Calu3 (cell line): ENCODE data around the gene RBFOX2. TPM values are rescaled to one million over a fixed set of nuclear protein-coding genes. Genes with fewer than 3 reads are reported as not detected.
"Not testable (repeated sequence)": the region's sequence is repeated elsewhere in the genome, so short reads cannot be mapped to it uniquely, and the experiment has no call there.

Experiments used
- BruUV-seq: library from RNA; stranded (reverse); fragments of 400-500 nt; replicated peaks from 2 replicates; lab custom pipeline; 2021; lab: Mats Ljungman, UMichigan
- CTCF ChIA-PET: fragments of 300-600 bp; sonication (Branson Sonifier 250); formaldehyde crosslinking; loops from one replicate; lab custom pipeline; 2022; ENCODE audit warnings: antibody characterized with exemption; lab: Charles Lee
- DNase-seq: peaks from one replicate; pipeline ENCODE4 v3.0.0; 2022
- H3K27ac Mint-ChIP-seq: one replicate; pipeline ENCODE4 v1.8.0; 2022; ENCODE audit warnings: mixed read lengths; ENCODE audit not compliant: unreplicated experiment
- H3K27me3 Mint-ChIP-seq: one replicate; pipeline ENCODE4 v1.8.0; 2022; ENCODE audit warnings: mixed read lengths; ENCODE audit not compliant: unreplicated experiment
- H3K36me3 Mint-ChIP-seq: one replicate; pipeline ENCODE4 v1.8.0; 2022; ENCODE audit warnings: mild to moderate bottlenecking, moderate library complexity, mixed read lengths; ENCODE audit not compliant: insufficient read depth, unreplicated experiment
- H3K4me1 Mint-ChIP-seq: one replicate; pipeline ENCODE4 v1.8.0; 2022; ENCODE audit warnings: mild to moderate bottlenecking, low read depth, mixed read lengths; ENCODE audit not compliant: unreplicated experiment
- H3K4me3 Mint-ChIP-seq: one replicate; pipeline ENCODE4 v1.8.0; 2022; ENCODE audit warnings: mild to moderate bottlenecking, low read depth, moderate library complexity, mixed read lengths; ENCODE audit not compliant: unreplicated experiment
- H3K9me3 Mint-ChIP-seq: one replicate; pipeline ENCODE4 v1.8.0; 2022; ENCODE audit warnings: low read depth, mixed read lengths; ENCODE audit not compliant: unreplicated experiment
- intact Hi-C: fragments of 100-400 bp; cut with micrococcal nuclease; formaldehyde crosslinking; loops from one replicate; pipeline ENCODE4 v1.10.0; 2022; ENCODE audit not compliant: unreplicated experiment
- total RNA-seq: library from RNA; stranded (reverse); gene quantifications from 2 replicates; pipeline ENCODE4 v1.2.3, GENCODE V29; 2022
- TF ChIP-seq, protein P1 (sequence below): fragments of 200-600 bp; IDR thresholded peaks from one replicate; pipeline ENCODE4 v1.8.0; 2022; ENCODE audit warnings: antibody characterized with exemption; ENCODE audit not compliant: unreplicated experiment

Gene RBFOX2
- total RNA-seq, 1 experiment from 2014 or later = 63.1 TPM

DNA sequence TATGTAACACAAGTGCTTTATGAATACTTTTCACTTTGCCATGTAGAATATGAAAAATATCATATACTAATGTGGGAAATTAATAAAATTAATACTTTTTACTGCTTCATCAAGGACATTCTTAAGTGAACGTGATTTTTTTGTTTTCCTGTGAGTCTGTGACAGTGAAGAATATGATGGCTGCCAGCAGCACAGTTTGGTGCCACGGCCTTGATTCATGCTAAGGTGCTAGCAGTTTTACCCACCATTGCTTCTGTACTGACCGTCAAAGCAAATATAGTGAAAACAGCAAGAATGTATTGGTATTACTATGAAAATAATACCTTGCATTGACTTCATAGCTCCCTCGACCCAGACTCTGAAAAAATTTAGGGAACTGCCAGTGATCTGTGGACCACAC is 231.2 kb downstream of the RBFOX2 start:
- intact Hi-C loops = no loop called here
- H3K4me3 Mint-ChIP-seq = no peak overlapping the region
- TF ChIP-seq, protein P1, sequence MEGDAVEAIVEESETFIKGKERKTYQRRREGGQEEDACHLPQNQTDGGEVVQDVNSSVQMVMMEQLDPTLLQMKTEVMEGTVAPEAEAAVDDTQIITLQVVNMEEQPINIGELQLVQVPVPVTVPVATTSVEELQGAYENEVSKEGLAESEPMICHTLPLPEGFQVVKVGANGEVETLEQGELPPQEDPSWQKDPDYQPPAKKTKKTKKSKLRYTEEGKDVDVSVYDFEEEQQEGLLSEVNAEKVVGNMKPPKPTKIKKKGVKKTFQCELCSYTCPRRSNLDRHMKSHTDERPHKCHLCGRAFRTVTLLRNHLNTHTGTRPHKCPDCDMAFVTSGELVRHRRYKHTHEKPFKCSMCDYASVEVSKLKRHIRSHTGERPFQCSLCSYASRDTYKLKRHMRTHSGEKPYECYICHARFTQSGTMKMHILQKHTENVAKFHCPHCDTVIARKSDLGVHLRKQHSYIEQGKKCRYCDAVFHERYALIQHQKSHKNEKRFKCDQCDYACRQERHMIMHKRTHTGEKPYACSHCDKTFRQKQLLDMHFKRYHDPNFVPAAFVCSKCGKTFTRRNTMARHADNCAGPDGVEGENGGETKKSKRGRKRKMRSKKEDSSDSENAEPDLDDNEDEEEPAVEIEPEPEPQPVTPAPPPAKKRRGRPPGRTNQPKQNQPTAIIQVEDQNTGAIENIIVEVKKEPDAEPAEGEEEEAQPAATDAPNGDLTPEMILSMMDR = no peak
- H3K4me1 Mint-ChIP-seq = peaks cover 18% of the 10 kb centered on the region
- no TSS peak for BruUV-seq
- H3K9me3 Mint-ChIP-seq = no peaks in the 10 kb centered on the region
- H3K27me3 Mint-ChIP-seq = no peaks in the 10 kb centered on the region
- H3K36me3 Mint-ChIP-seq = no peaks in the 10 kb centered on the region
- no peak for DNase-seq
- CTCF ChIA-PET = no interaction called here
- H3K27ac Mint-ChIP-seq = no peak overlapping the region

DNA sequence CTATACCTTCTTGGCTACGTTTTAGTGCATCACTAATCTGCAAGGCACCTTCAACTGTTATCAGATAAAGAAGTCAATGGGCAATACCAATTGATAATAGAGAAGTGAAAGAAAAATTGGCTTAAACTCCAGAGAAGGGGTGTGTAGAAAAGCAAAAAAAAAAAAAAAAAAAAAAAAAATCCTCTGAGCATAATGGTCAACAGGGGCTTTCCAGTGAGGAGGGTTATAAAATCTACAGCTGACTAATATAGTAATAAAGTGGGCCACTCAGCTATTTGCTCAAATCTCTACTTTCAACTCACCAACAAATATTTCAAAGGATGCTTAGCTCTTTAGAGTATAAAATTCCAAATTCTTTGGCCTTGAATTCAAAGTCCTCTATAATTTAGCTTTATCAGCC is 233.1 kb downstream of the RBFOX2 start:
- CTCF ChIA-PET = no interaction called here
- intact Hi-C loops = no loop called here
- no peak for DNase-seq
- H3K9me3 Mint-ChIP-seq = no peaks in the 10 kb centered on the region
- H3K36me3 Mint-ChIP-seq = peaks cover 4% of the 10 kb centered on the region
- H3K27me3 Mint-ChIP-seq = no peaks in the 10 kb centered on the region
- TF ChIP-seq, protein P1 = no peak
- H3K27ac Mint-ChIP-seq = no peak overlapping the region
- BruUV-seq = no TSS peak
- no peaks in the 10 kb centered on the region for H3K4me1 Mint-ChIP-seq
- H3K4me3 Mint-ChIP-seq = no peak overlapping the region

DNA sequence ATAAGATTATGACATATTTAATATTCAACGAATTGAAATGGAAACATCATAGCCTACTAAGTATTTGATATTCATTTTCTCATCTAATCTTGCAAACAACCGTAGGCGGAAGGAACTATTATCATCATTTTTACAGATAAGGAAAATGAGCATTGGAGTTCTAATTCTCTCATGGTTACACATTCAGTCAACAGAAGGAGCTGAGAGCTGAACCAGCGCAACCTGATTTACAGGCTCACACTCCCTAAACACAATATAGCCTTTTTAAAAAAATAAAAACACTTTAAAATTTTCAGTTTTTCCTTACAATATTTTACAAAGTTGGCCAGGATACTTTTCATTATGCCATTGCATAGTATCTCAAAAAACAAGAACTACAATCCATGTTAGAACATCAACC is 236.1 kb downstream of the RBFOX2 start:
- Mint-ChIP-seq H3K27me3 (no peaks in the 10 kb centered on the region), H3K9me3 (no peaks in the 10 kb centered on the region), H3K36me3 (peaks cover 4% of the 10 kb centered on the region), H3K4me3 (no peak overlapping the region), H3K4me1 (no peaks in the 10 kb centered on the region), H3K27ac (no peak overlapping the region)
- TF ChIP-seq, protein P1 = no peak
- peak; percentile 13 for DNase-seq
- CTCF ChIA-PET = no interaction called here
- no TSS peak for BruUV-seq
- intact Hi-C loops = no loop called here

DNA sequence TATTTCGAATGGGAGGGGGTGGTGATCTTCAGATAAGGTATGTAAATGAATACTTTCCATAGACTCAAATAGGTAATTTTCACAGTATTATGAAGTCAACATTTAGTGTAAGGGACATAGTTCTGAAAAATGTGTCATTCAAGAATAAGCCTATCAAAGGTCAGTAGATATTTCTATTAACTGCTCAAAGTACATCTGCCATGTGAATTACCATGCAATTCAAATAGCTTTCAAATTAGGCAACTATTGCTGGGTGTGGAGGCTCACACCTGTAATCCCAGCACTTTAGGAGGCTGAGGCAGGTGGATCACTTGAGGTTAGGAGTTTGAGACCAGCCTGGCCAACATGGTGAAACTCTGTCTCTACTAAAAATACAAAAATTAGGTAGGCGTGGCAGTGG is 236.8 kb downstream of the RBFOX2 start:
- H3K27me3 Mint-ChIP-seq = not testable (repeated sequence)
- CTCF ChIA-PET = interaction anchor here (0.7 kb wide), 1 partner anchor 273 kb away, joined by 5 read pairs; no protein-coding TSS in a partner anchor

DNA sequence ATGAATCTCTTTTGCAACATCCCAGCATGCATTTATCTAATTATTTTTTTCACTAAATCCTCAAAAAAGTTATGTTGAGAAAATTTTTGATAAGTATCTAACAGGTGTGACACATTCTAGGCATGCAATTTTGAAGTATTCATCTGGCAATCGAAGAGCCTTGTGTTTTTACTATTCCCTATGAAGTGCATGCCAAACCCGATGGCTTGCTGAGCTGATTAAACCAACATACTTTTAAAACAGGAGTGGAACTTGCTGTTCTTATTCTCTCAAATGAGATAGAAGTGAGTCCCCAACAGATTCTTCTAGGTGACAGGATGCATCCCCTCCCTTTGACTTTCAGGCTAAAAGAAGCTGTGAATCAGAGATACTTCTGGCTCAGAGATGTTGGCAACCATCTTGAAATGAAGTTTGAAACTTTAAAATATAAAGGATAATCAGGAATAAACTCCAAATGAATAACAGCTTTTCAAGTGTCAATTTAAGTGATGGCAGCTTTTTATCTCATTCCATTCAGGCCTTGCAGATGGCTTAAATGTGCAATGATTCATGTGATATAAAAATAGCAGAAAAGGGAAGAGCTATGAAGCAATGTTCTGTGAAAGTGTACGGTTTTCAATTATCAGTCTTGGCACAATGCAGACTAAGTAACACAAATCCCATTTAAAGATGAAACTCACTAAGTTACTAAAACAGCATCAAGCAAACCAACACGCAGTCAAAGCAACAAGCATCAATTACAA is 243.3 kb downstream of the RBFOX2 start:
- intact Hi-C loops = no loop called here
- no peak for DNase-seq
- CTCF ChIA-PET = no interaction called here
- no peaks in the 10 kb centered on the region for H3K27me3 Mint-ChIP-seq
- peaks cover 10% of the 10 kb centered on the region for H3K4me1 Mint-ChIP-seq
- H3K4me3 Mint-ChIP-seq = no peak overlapping the region
- H3K9me3 Mint-ChIP-seq = no peaks in the 10 kb centered on the region
- BruUV-seq = no TSS peak
- TF ChIP-seq, protein P1 = no peak
- H3K27ac Mint-ChIP-seq = no peak overlapping the region
- H3K36me3 Mint-ChIP-seq = no peaks in the 10 kb centered on the region

More for the DNA sequence above, 236.8 kb downstream of the RBFOX2 start:
- DNase-seq, H3K4me3 Mint-ChIP-seq, H3K9me3 Mint-ChIP-seq, intact Hi-C loops, H3K36me3 Mint-ChIP-seq, BruUV-seq, H3K4me1 Mint-ChIP-seq, H3K27ac Mint-ChIP-seq: not testable (repeated sequence)
